ENCODE data around the gene RPUSD4.

Gene RPUSD4

GRCh38 chr11:126212089-126212660 lies 725 bp upstream of the RPUSD4 start:
- DNase-seq (ENCODE audit: low spot score) (no peak), FAIRE-seq (no peak)

GRCh38 chr11:126210871-126211235 lies 597 bp downstream of the RPUSD4 start:
- no peak for DNase-seq (ENCODE audit: low spot score)
- FAIRE-seq: no peak

GRCh38 chr11:126207896-126208295 lies 3.6 kb downstream of the RPUSD4 start:
- no peak for FAIRE-seq

GRCh38 chr11:126205359-126205758 lies 6.1 kb downstream of the RPUSD4 start:
- FAIRE-seq (no peak), DNase-seq (ENCODE audit: low spot score) (no peak)

More at GRCh38 chr11:126207896-126208295, 3.6 kb downstream of the RPUSD4 start:
- no peak for DNase-seq (ENCODE audit: low spot score)

GRCh38 chr11:126202646-126203359 lies 8.6 kb downstream of the RPUSD4 start:
- no peak for DNase-seq (ENCODE audit: low spot score)
- FAIRE-seq: no peak

- DNase-seq (ENCODE audit: low spot score) (no peak), FAIRE-seq (no peak)
These were observed 12.8 kb downstream of the RPUSD4 start for GRCh38 chr11:126198648-126199047.

- peak; percentile 89 for FAIRE-seq
- DNase-seq (ENCODE audit: low spot score): peak; percentile 92
These were observed 14.0 kb downstream of the RPUSD4 start for GRCh38 chr11:126197277-126197939.

GRCh38 chr11:126195119-126195518 lies 16.3 kb downstream of the RPUSD4 start:
- DNase-seq (ENCODE audit: low spot score) (no peak), FAIRE-seq (no peak)

- DNase-seq (ENCODE audit: low spot score): peak; percentile 19
These were observed 17.3 kb downstream of the RPUSD4 start for GRCh38 chr11:126194121-126194543.

GRCh38 chr11:126193038-126193478 lies 18.4 kb downstream of the RPUSD4 start:
- no peak for FAIRE-seq
- DNase-seq (ENCODE audit: low spot score): no peak

More at GRCh38 chr11:126194121-126194543, 17.3 kb downstream of the RPUSD4 start:
- FAIRE-seq: peak; percentile 46

- DNase-seq (ENCODE audit: low spot score): no peak
- no peak for FAIRE-seq
These were observed 19.1 kb downstream of the RPUSD4 start for GRCh38 chr11:126192361-126192760.

- DNase-seq (ENCODE audit: low spot score) (no peak), FAIRE-seq (no peak)
These were observed 19.9 kb downstream of the RPUSD4 start for GRCh38 chr11:126191379-126192073.

- DNase-seq (ENCODE audit: low spot score) (no peak), FAIRE-seq (no peak)
These were observed 20.7 kb downstream of the RPUSD4 start for GRCh38 chr11:126190792-126191191.

- DNase-seq (ENCODE audit: low spot score): no peak
- FAIRE-seq: no peak
These were observed 22.1 kb downstream of the RPUSD4 start for GRCh38 chr11:126189109-126189929.

- FAIRE-seq: no peak
- no peak for DNase-seq (ENCODE audit: low spot score)
These were observed 22.9 kb downstream of the RPUSD4 start for GRCh38 chr11:126188332-126189108.

GRCh38 chr11:126186708-126187529 lies 24.5 kb downstream of the RPUSD4 start:
- FAIRE-seq: no peak
- DNase-seq (ENCODE audit: low spot score): no peak

GRCh38 chr11:126186025-126186698 lies 25.3 kb downstream of the RPUSD4 start:
- DNase-seq (ENCODE audit: low spot score) (no peak), FAIRE-seq (no peak)

- DNase-seq (ENCODE audit: low spot score): no peak
- FAIRE-seq: no peak
These were observed 26.0 kb downstream of the RPUSD4 start for GRCh38 chr11:126185259-126186024.

Data from RCC 7860 (cell line).